Measurements from ENCODE around the gene GATM.

The GATM gene, protein sequence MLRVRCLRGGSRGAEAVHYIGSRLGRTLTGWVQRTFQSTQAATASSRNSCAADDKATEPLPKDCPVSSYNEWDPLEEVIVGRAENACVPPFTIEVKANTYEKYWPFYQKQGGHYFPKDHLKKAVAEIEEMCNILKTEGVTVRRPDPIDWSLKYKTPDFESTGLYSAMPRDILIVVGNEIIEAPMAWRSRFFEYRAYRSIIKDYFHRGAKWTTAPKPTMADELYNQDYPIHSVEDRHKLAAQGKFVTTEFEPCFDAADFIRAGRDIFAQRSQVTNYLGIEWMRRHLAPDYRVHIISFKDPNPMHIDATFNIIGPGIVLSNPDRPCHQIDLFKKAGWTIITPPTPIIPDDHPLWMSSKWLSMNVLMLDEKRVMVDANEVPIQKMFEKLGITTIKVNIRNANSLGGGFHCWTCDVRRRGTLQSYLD

DNA sequence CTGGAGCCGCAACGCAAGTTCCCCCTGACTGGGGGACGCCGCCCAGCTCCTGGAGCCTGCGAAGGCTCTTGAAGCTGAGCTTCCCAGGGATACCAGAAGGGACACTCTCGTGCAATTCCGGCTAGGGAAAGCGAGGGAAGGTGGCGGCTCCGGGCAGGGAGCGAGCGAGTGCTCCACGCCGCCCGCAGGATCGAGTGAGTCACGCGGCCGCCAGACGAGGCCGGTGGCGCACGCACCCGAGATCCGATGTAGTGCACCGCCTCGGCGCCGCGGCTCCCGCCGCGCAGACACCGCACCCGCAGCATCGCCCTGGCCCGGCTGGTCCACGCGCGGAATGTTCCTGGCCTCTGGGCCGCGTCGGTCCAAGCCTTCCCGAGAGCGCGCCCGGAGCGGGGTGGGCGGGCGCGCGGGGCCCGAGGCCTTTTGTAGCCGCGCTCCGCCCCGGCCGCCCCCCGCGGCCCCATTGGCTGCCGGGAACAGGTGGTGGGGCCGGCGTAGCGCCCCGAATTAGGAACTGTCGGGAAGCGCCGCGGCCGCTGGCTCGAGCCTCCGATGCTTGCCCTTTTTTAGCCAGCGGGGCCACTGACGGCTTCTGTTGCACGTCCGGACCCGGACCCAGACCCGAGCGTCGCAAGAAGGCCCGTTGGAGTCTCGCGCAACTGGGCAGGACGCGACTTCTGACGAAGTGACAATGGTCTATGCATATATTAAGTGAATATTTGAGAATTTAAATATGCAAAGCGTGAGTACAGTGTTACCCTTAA is at the start of gene GATM:
Gene GATM (minus strand): TSS at position 396 of the 764 bp plus-strand sequence. CDS start 91 bp downstream, at position 305.
- Mint-ChIP-seq H3K36me3 (peaks cover 20% of the 10 kb centered on the region), H3K4me1 (peaks cover 39% of the 10 kb centered on the region), H3K4me3 (peak within 1 kb of the TSS; percentile 93), H3K27me3 (no peaks in the 10 kb centered on the region), H3K9me3 (no peaks in the 10 kb centered on the region), H3K27ac (peak within 1 kb of the TSS; percentile 93)
- ATAC-seq = peak; percentile 96

DNA sequence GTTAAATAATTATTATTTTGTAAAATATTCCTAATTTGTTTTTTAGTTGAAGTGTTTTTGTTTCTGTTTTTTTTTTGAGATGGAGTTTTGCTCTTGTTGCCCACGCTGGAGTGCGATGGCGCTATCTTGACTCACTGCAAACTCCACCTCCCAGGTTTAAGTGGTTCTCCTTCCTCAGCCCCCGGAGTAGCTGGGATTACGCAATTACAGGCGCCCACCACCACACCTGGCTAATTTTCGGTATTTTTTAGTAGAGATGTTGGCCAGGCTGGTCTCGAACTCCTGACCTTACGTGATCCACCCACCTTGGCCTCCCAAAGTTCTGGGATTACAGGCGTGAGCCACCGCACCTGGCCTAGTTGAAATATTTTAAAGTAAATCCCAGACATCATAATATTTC is 48.7 kb upstream of the GATM start:
- Mint-ChIP-seq H3K4me1 (no peaks in the 10 kb centered on the region), H3K27me3 (no peaks in the 10 kb centered on the region), H3K4me3 (no peak overlapping the region), H3K27ac (no peak overlapping the region), H3K9me3 (no peaks in the 10 kb centered on the region), H3K36me3 (peaks cover 5% of the 10 kb centered on the region)
- no peak for ATAC-seq

GRCh38 chr15:45425135-45425534 is 46.8 kb upstream of the GATM start:
- Mint-ChIP-seq H3K27ac (no peak overlapping the region), H3K4me3 (no peak overlapping the region), H3K9me3 (no peaks in the 10 kb centered on the region), H3K4me1 (no peaks in the 10 kb centered on the region), H3K36me3 (peaks cover 16% of the 10 kb centered on the region), H3K27me3 (no peaks in the 10 kb centered on the region)
- ATAC-seq = no peak

DNA sequence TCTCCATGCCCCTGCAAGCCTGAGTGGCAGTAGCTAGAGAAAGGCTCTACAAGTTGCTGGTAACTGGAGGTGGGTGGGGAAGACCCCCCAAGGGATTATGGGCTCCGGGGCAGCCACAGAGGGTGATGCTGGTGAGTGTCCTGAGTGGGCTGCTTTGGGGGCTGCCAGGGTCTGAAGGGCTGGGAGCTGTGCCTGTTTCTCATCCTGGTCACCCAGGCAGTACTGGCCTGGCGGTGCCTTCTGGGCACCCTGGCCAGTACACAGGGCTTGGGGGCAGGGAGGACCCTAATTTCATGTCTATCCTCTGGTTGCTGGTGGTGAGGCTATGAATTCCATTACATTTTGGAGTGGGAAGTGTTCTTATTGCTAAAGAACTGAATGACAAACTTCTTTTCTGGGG is 46.1 kb upstream of the GATM start:
- no peak for ATAC-seq
- H3K4me3 Mint-ChIP-seq = no peak overlapping the region
- no peaks in the 10 kb centered on the region for H3K9me3 Mint-ChIP-seq
- H3K27ac Mint-ChIP-seq = no peak overlapping the region
- H3K4me1 Mint-ChIP-seq = no peaks in the 10 kb centered on the region
- H3K27me3 Mint-ChIP-seq = no peaks in the 10 kb centered on the region
- H3K36me3 Mint-ChIP-seq = peaks cover 23% of the 10 kb centered on the region

GRCh38 chr15:45417303-45417950 is 39.1 kb upstream of the GATM start:
- Mint-ChIP-seq H3K4me1 (peaks cover 13% of the 10 kb centered on the region), H3K27ac (no peak overlapping the region), H3K36me3 (peaks cover 63% of the 10 kb centered on the region), H3K27me3 (no peaks in the 10 kb centered on the region), H3K4me3 (no peak overlapping the region), H3K9me3 (no peaks in the 10 kb centered on the region)
- no peak for ATAC-seq

DNA sequence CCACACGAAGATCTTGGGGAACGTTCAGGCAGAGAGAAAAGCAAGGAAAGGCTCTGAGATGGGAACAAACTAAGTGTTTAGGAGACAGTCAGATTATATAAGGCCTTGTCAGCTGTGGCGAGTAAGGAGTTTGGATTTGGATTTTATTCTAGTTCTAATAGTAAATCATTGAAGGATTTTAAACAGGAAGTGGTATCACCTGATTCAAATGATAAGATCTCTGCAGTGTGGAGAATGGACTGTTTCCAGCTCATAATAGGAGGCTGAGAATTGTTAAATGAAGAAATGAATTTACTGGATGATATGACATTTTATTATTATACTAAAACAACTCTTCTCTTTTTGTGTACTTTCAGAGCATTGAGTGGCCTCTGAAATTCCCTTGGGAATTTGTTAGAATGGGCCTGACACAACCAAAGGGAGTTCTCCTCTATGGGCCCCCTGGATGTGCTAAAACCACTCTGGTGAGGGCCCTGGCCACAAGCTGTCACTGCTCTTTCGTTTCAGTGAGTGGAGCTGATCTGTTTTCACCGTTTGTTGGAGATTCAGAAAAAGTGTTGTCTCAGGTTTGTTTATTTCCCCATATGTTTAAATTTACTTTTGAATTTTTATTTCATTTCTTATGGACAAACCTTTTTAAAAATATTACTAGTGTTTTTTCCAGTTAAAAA is 36.0 kb upstream of the GATM start:
- Mint-ChIP-seq H3K4me1 (peaks cover 13% of the 10 kb centered on the region), H3K36me3 (peaks cover 50% of the 10 kb centered on the region), H3K27ac (no peak overlapping the region), H3K27me3 (no peaks in the 10 kb centered on the region), H3K9me3 (no peaks in the 10 kb centered on the region), H3K4me3 (no peak overlapping the region)
- ATAC-seq = no peak

GRCh38 chr15:45409596-45409995 is 31.3 kb upstream of the GATM start:
- H3K27me3 Mint-ChIP-seq = no peaks in the 10 kb centered on the region
- H3K4me3 Mint-ChIP-seq = no peak overlapping the region
- peaks cover 48% of the 10 kb centered on the region for H3K36me3 Mint-ChIP-seq
- H3K4me1 Mint-ChIP-seq = peaks cover 28% of the 10 kb centered on the region
- no peak for ATAC-seq
- H3K9me3 Mint-ChIP-seq = no peaks in the 10 kb centered on the region
- H3K27ac Mint-ChIP-seq = no peak overlapping the region

- H3K9me3 Mint-ChIP-seq = no peaks in the 10 kb centered on the region
Observed at GRCh38 chr15:45407786-45408185, 29.4 kb upstream of the GATM start.

GRCh38 chr15:45402955-45403877 is 24.9 kb upstream of the GATM start:
- peak; percentile 14 for ATAC-seq

More at GRCh38 chr15:45407786-45408185, 29.4 kb upstream of the GATM start:
- H3K4me3 Mint-ChIP-seq = no peak overlapping the region
- no peaks in the 10 kb centered on the region for H3K27me3 Mint-ChIP-seq
- H3K36me3 Mint-ChIP-seq = peaks cover 32% of the 10 kb centered on the region
- H3K27ac Mint-ChIP-seq = no peak overlapping the region
- ATAC-seq = no peak
- peaks cover 24% of the 10 kb centered on the region for H3K4me1 Mint-ChIP-seq

GRCh38 chr15:45402162-45402954 is 24.0 kb upstream of the GATM start:
- no peaks in the 10 kb centered on the region for H3K9me3 Mint-ChIP-seq
- peak overlapping the region; percentile 96 for H3K4me3 Mint-ChIP-seq
- peaks cover 35% of the 10 kb centered on the region for H3K4me1 Mint-ChIP-seq
- ATAC-seq = peak; percentile 97
- H3K36me3 Mint-ChIP-seq = peaks cover 8% of the 10 kb centered on the region
- H3K27ac Mint-ChIP-seq = peak overlapping the region; percentile 93
- no peaks in the 10 kb centered on the region for H3K27me3 Mint-ChIP-seq

More at GRCh38 chr15:45402955-45403877, 24.9 kb upstream of the GATM start:
- Mint-ChIP-seq H3K27me3 (no peaks in the 10 kb centered on the region), H3K4me1 (peaks cover 35% of the 10 kb centered on the region), H3K4me3 (peak overlapping the region; percentile 96), H3K9me3 (no peaks in the 10 kb centered on the region), H3K36me3 (peaks cover 12% of the 10 kb centered on the region), H3K27ac (peak overlapping the region; percentile 93)

DNA sequence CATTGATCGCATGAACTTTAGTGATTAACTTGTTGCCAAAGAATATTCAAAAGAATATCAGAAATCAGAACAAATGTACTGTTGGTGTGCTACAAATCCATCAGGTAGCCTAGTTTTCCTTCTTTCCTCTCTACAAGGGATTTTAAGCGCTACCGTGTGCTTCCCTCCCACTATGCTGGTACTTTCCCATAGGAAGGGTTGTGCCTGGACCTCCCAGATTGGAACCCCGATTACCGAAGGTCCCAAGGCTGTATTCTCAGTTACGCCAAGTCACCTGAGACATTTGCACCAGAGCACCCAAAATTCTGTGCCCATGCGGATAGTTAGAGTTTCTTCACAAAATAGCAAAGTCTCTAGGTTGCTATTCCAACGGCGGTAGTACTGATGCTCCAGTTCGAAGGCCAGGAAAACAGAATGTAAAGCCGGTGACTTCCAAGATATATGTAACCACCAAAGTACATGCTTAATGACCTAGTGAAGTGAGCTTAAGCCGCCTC is 23.4 kb upstream of the GATM start:
- ATAC-seq = no peak
- peaks cover 32% of the 10 kb centered on the region for H3K4me1 Mint-ChIP-seq
- peak overlapping the region; percentile 93 for H3K27ac Mint-ChIP-seq
- no peaks in the 10 kb centered on the region for H3K27me3 Mint-ChIP-seq
- no peaks in the 10 kb centered on the region for H3K9me3 Mint-ChIP-seq
- H3K36me3 Mint-ChIP-seq = peaks cover 3% of the 10 kb centered on the region
- peak overlapping the region; percentile 96 for H3K4me3 Mint-ChIP-seq

DNA sequence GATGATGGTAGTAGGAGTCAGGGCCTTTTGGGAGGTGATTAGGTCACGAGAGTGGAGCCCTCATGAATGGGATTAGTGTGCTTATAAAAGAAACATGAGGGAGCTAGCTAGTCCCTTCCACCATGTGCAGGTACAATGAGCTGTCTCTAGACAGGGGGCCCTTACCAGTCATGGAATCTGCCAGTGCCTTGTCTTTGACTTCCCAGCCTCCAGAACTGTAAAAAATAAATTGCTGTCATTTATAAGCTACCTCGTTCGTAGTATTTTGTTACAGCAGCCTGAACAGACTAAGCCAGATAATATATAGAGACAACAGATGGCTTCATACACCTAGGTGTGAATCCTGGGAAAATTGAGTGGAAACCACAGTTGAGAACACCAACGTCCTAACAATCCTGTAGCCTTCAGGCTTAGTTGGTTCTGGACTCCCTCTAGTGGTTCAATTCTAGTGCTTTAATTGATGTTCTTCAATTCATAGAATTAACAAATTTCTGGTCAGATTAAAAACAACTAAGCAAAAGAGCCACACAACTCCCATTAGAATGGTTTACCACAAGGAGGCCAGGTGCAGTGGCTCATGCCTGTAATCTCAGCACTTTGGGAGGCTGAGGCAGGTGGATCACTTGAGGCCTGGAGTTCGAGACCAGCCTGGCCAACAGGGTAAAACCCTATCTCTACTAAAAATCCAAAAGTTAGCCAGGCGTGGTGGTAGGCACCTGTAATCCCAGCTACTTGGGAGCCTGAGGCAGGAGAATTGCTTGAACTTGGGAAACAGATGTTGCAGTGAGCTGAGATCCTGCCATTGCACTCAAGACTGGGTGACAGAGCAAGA is 21.3 kb upstream of the GATM start:
- H3K4me3 Mint-ChIP-seq = no peak overlapping the region
- H3K36me3 Mint-ChIP-seq = no peaks in the 10 kb centered on the region
- H3K27ac Mint-ChIP-seq = no peak overlapping the region
- no peaks in the 10 kb centered on the region for H3K9me3 Mint-ChIP-seq
- peaks cover 21% of the 10 kb centered on the region for H3K4me1 Mint-ChIP-seq
- no peaks in the 10 kb centered on the region for H3K27me3 Mint-ChIP-seq
- no peak for ATAC-seq

All from stimulated activated memory B cell treated with anti-CD40 and anti-IgM and Interleukin-4, amounts not matched to agents 10 μg/mL and 1 μg/mL and 100 μg/mL, for 72 hours (primary cell).